Liver (tissue), 3 donors: ENCODE data around the gene HPCAL1.

Source experiments
- ATF3 ChIP-seq: IDR thresholded peaks from 2 replicates; pipeline ENCODE4 v1.6.1; 2016; ENCODE audit warnings: antibody characterized with exemption
- CTCF ChIP-seq: fragments of 150-350 bp; IDR thresholded peaks from 2 replicates; pipeline ENCODE4 v1.5.1; 2017; ENCODE audit warnings: improper control_type of control experiment, low read depth, low read length; ENCODE audit not compliant: missing input control
- EGR1 ChIP-seq, 2 donors: IDR thresholded peaks; 2 replicates each; pipeline ENCODE4 v1.6.1; 2016 to 2018; ENCODE audit warnings: antibody characterized with exemption in 2 of 2, low read depth in 2 of 2
- FOXA1 ChIP-seq: IDR thresholded peaks from 2 replicates; pipeline ENCODE4 v1.6.1; 2016; ENCODE audit warnings: antibody characterized with exemption
- GABPA ChIP-seq, 2 donors: IDR thresholded peaks in 1 of 2; conservative IDR thresholded peaks in 1 of 2; 2 replicates each; pipeline ENCODE4 v1.6.1; 2016; ENCODE audit warnings: antibody characterized with exemption in 2 of 2, mild to moderate bottlenecking in 1 of 2, moderate library complexity in 1 of 2
- JUND ChIP-seq, 2 donors: IDR thresholded peaks; 2 replicates each; pipeline ENCODE4 v1.6.1; 2016; ENCODE audit warnings: antibody characterized with exemption in 2 of 2
- MAX ChIP-seq: IDR thresholded peaks from 2 replicates; pipeline ENCODE4 v1.6.1; 2016; ENCODE audit warnings: antibody characterized with exemption
- RAD21 ChIP-seq, 2 donors: IDR thresholded peaks; 2 replicates each; pipeline ENCODE4 v1.6.1; 2016; ENCODE audit warnings: antibody characterized with exemption in 2 of 2, mild to moderate bottlenecking in 2 of 2
- SP1 ChIP-seq: IDR thresholded peaks from 2 replicates; pipeline ENCODE4 v1.6.1; 2018; ENCODE audit warnings: antibody characterized with exemption, mild to moderate bottlenecking
- TAF1 ChIP-seq: conservative IDR thresholded peaks from 2 replicates; pipeline ENCODE4 v1.6.1; 2016; ENCODE audit warnings: antibody characterized with exemption, mild to moderate bottlenecking
- YY1 ChIP-seq: IDR thresholded peaks from 2 replicates; pipeline ENCODE4 v1.6.1; 2016; ENCODE audit warnings: antibody characterized with exemption, mild to moderate bottlenecking
- ZBTB33 ChIP-seq: IDR thresholded peaks from 2 replicates; pipeline ENCODE4 v1.6.1; 2016; ENCODE audit warnings: antibody characterized with exemption
- donor health status: healthy.
- donor health status: healthy.

GRCh38 chr2:10383960-10384734 is 81.4 kb downstream of the HPCAL1 start:
- no peak for TF ChIP-seq CTCF
- TF ChIP-seq FOXA1, result no peak
- TF ChIP-seq GABPA (IDR thresholded peaks at IDR 0.05 in 1 of 2, conservative IDR thresholded peaks at IDR 0.05 in 1 of 2), result no peak
- TF ChIP-seq ZBTB33, result no peak
- TF ChIP-seq SP1, result no peak
- no peak for TF ChIP-seq EGR1 (IDR thresholded peaks at IDR 0.05; ENCODE audit: low read depth in 2 of 2)
- TF ChIP-seq ATF3, result no peak
- no peak for TF ChIP-seq TAF1
- TF ChIP-seq RAD21 (IDR thresholded peaks at IDR 0.05), result no peak
- no peak for TF ChIP-seq JUND (IDR thresholded peaks at IDR 0.05)
- no peak for TF ChIP-seq YY1
- no peak for TF ChIP-seq MAX
